H1 (cell line): ENCODE data around the gene CTSS. TPM values are rescaled to one million over a fixed set of nuclear protein-coding genes. Genes with fewer than 3 reads are reported as not detected.

ENCODE experiments used
- CTCF ChIA-PET: fragments of 300-600 bp; sonication (Branson Sonifier 250); formaldehyde crosslinking; loops from one replicate; lab custom pipeline; 2021; ENCODE audit not compliant: partially characterized antibody; lab: Charles Lee
- POLR2A ChIA-PET: fragments of 300-600 bp; sonication (Branson Sonifier 250); formaldehyde crosslinking; loops from one replicate; lab custom pipeline; 2021; ENCODE audit warnings: inconsistent platforms; ENCODE audit not compliant: partially characterized antibody; lab: Charles Lee
- DNase-seq, 2 experiments: peaks; one replicate each; pipeline versions ENCODE4 v3.0.0 to v3.0.0-alpha.2; 2010 to 2022; ENCODE audit warnings: low spot score in 2 of 2, low read depth in 1 of 2, mixed read lengths in 1 of 2
- FAIRE-seq: peaks from 2 replicates; lab custom pipeline; 2011; peaks lifted over from hg19 to GRCh38; lab: Jason Lieb, UNC
- H2AFZ ChIP-seq: 2 replicates; pipeline ENCODE4 v1.8.1; 2012; ENCODE audit warnings: low read length, inconsistent platforms
- H2AK5ac ChIP-seq: 2 replicates; pipeline ENCODE4 v1.6.1; 2013; ENCODE audit warnings: low read depth, low read length
- H2BK120ac ChIP-seq: replicated peaks from 2 replicates; pipeline ENCODE3; 2013; ENCODE audit warnings: low read depth, low read length, inconsistent platforms
- H2BK12ac ChIP-seq: 2 replicates; pipeline ENCODE4 v1.6.1; 2013; ENCODE audit warnings: low read depth, low read length
- H2BK15ac ChIP-seq: 2 replicates; pipeline ENCODE4 v1.6.1; 2013; ENCODE audit warnings: low read length
- H2BK20ac ChIP-seq: 2 replicates; pipeline ENCODE4 v1.6.1; 2013; ENCODE audit warnings: low read length
- H2BK5ac ChIP-seq: 2 replicates; pipeline ENCODE4 v1.6.1; 2013; ENCODE audit warnings: low read depth, low read length
- H3K14ac ChIP-seq: 2 replicates; pipeline ENCODE4 v1.6.1; 2013; ENCODE audit warnings: inconsistent platforms; ENCODE audit not compliant: insufficient read length
- H3K18ac ChIP-seq: 2 replicates; pipeline ENCODE4 v1.6.1; 2013; ENCODE audit warnings: low read length; ENCODE audit errors: extremely low read depth
- H3K23ac ChIP-seq: 2 replicates; pipeline ENCODE4 v1.6.1; 2013; ENCODE audit warnings: inconsistent platforms; ENCODE audit not compliant: insufficient read length
- H3K23me2 ChIP-seq: 2 replicates; pipeline ENCODE4 v1.6.1; 2013; ENCODE audit warnings: low read depth, low read length
- H3K27ac ChIP-seq: 2 replicates; pipeline ENCODE4 v1.6.1; 2011; ENCODE audit warnings: low read depth, low read length, inconsistent platforms
- H3K27me3 ChIP-seq, 4 experiments: replicated peaks in 1 of 4; 1 replicate in 1 of 4; 2 replicates in 3 of 4; pipeline versions ENCODE4 v1.6.1 to v1.8.1; 2011 to 2013; ENCODE audit warnings: low read length in 3 of 4, mild to moderate bottlenecking in 3 of 4, inconsistent platforms in 2 of 4, mixed read lengths in 2 of 4, moderate library complexity in 1 of 4; ENCODE audit not compliant: control insufficient read depth in 3 of 4, insufficient read depth in 3 of 4; ENCODE audit errors: extremely low read depth in 1 of 4
- H3K36me3 ChIP-seq, 4 experiments: 2 replicates each; pipeline versions ENCODE4 v1.6.1 to v1.8.1; 2011 to 2013; ENCODE audit warnings: mild to moderate bottlenecking in 4 of 4, low read length in 3 of 4, moderate library complexity in 2 of 4, control low read depth in 1 of 4, inconsistent platforms in 1 of 4; ENCODE audit not compliant: insufficient read depth in 4 of 4, control insufficient read depth in 2 of 4
- H3K4ac ChIP-seq: replicated peaks from 2 replicates; pipeline ENCODE3; 2013; ENCODE audit warnings: low read length, low read depth, mixed read lengths, inconsistent platforms; ENCODE audit not compliant: insufficient read length
- H3K4me1 ChIP-seq, 4 experiments: replicated peaks in 1 of 4; 1 replicate in 1 of 4; 2 replicates in 3 of 4; pipeline versions ENCODE4 v1.6.1 to v1.8.1; 2011 to 2013; ENCODE audit warnings: low read length in 3 of 4, inconsistent platforms in 2 of 4, mixed read lengths in 1 of 4; ENCODE audit not compliant: insufficient read depth in 4 of 4, control insufficient read depth in 3 of 4
- H3K4me2 ChIP-seq, 2 experiments: 2 replicates each; pipeline versions ENCODE4 v1.6.1 to v1.8.1; 2011 to 2013; ENCODE audit warnings: low read depth in 2 of 2, low read length in 2 of 2, control low read depth in 1 of 2, inconsistent platforms in 1 of 2, mild to moderate bottlenecking in 1 of 2; ENCODE audit not compliant: insufficient read depth in 1 of 2
- H3K4me3 ChIP-seq, 4 experiments: fragments of 200-600, 300-600 bp in 1 of 4; sonication (generic), shearing (Covaris generic), sonication (Bioruptor Twin) in 1 of 4; 2 replicates each; pipeline versions ENCODE4 v1.5.1 to v1.8.1; 2011 to 2016; ENCODE audit warnings: low read length in 4 of 4, low read depth in 3 of 4, control low read depth in 2 of 4, inconsistent platforms in 2 of 4, mild to moderate bottlenecking in 2 of 4, mixed read lengths in 1 of 4, moderate library complexity in 1 of 4; ENCODE audit not compliant: insufficient read depth in 2 of 4; ENCODE audit errors: extremely low read depth in 1 of 4
- H3K56ac ChIP-seq: replicated peaks from 2 replicates; pipeline ENCODE3; 2013; ENCODE audit warnings: low read depth, mild to moderate bottlenecking, mixed read lengths, low read length, inconsistent platforms; ENCODE audit not compliant: insufficient read length
- H3K79me1 ChIP-seq: 2 replicates; pipeline ENCODE4 v1.6.1; 2013; ENCODE audit warnings: low read depth, low read length, control low read depth
- H3K79me2 ChIP-seq, 2 experiments: 2 replicates each; pipeline versions ENCODE4 v1.6.1 to v1.8.1; 2012 to 2013; ENCODE audit warnings: low read length in 2 of 2, mild to moderate bottlenecking in 2 of 2, inconsistent platforms in 1 of 2; ENCODE audit not compliant: insufficient read depth in 2 of 2, control insufficient read depth in 1 of 2
- H3K9ac ChIP-seq, 4 experiments: replicated peaks in 1 of 4; 1 replicate in 1 of 4; 2 replicates in 3 of 4; pipeline versions ENCODE4 v1.6.1 to v1.8.1; 2011 to 2013; ENCODE audit warnings: low read depth in 3 of 4, low read length in 3 of 4, control low read depth in 2 of 4, mild to moderate bottlenecking in 2 of 4, moderate library complexity in 2 of 4, inconsistent platforms in 1 of 4; ENCODE audit errors: extremely low read depth in 1 of 4
- H3K9me3 ChIP-seq, 2 experiments: 2 replicates each; pipeline versions ENCODE4 v1.6.1 to v1.8.1; 2012 to 2013; ENCODE audit warnings: mild to moderate bottlenecking in 2 of 2, moderate library complexity in 2 of 2, control low read depth in 1 of 2, inconsistent platforms in 1 of 2, low read depth in 1 of 2, low read length in 1 of 2, mixed read lengths in 1 of 2; ENCODE audit not compliant: insufficient read depth in 2 of 2
- H4K20me1 ChIP-seq, 2 experiments: replicated peaks in 1 of 2; 2 replicates each; pipeline versions ENCODE3 to v1.8.1; 2011 to 2013; ENCODE audit warnings: inconsistent platforms in 2 of 2, low read length in 2 of 2, mild to moderate bottlenecking in 1 of 2; ENCODE audit not compliant: insufficient read depth in 2 of 2, control insufficient read depth in 1 of 2
- H4K5ac ChIP-seq: 2 replicates; pipeline ENCODE4 v1.6.1; 2013; ENCODE audit warnings: low read length, low read depth, mixed read lengths, inconsistent platforms; ENCODE audit not compliant: insufficient read length
- H4K8ac ChIP-seq: 2 replicates; pipeline ENCODE4 v1.8.0; 2013; ENCODE audit warnings: mild to moderate bottlenecking, moderate library complexity, low read length, inconsistent platforms; ENCODE audit not compliant: insufficient read depth; ENCODE audit errors: extremely low read depth
- H4K91ac ChIP-seq: replicated peaks from 2 replicates; pipeline ENCODE3; 2013; ENCODE audit warnings: low read length, mixed read lengths, inconsistent platforms; ENCODE audit not compliant: insufficient read length
- BCL11A ChIP-seq, 2 experiments: IDR thresholded peaks; one replicate each; pipeline ENCODE4 v1.6.1; 2011; ENCODE audit warnings: low read depth in 2 of 2, low read length in 2 of 2, mild to moderate bottlenecking in 2 of 2
- JUN ChIP-seq: IDR thresholded peaks from 2 replicates; pipeline ENCODE4 v1.6.1; 2011; ENCODE audit warnings: low read depth, mild to moderate bottlenecking, improper control_type of control experiment, low read length
- JUND ChIP-seq: IDR thresholded peaks from 2 replicates; pipeline ENCODE4 v1.6.1; 2011; ENCODE audit warnings: mild to moderate bottlenecking, improper control_type of control experiment, low read length
- RAD21 ChIP-seq, 2 experiments: IDR thresholded peaks in 1 of 2; conservative IDR thresholded peaks in 1 of 2; 2 replicates each; pipeline ENCODE4 v1.6.1; 2011; ENCODE audit warnings: low read depth in 2 of 2, low read length in 2 of 2, improper control_type of control experiment in 1 of 2, inconsistent platforms in 1 of 2, mild to moderate bottlenecking in 1 of 2, moderate library complexity in 1 of 2
- TCF12 ChIP-seq: IDR thresholded peaks from 2 replicates; pipeline ENCODE4 v1.6.1; 2011; ENCODE audit warnings: low read depth, mild to moderate bottlenecking, low read length
- WGBS, 2 experiments: shearing (Covaris generic) in 1 of 2; methylation state at CpG; one replicate each; pipeline versions ENCODE4 v1.1.6 to v1.1.7; 2013 to 2015; ENCODE audit warnings: low lambda C conversion rate in 2 of 2, mixed read lengths in 2 of 2, inconsistent platforms in 1 of 2, low coverage in 1 of 2, missing lambda C conversion rate in 1 of 2; ENCODE audit not compliant: insufficient replicate concordance in 2 of 2, insufficient coverage in 1 of 2, insufficient read length in 1 of 2; ENCODE audit errors: extremely low coverage in 1 of 2, missing lambda C conversion rate in 1 of 2; 5-methylcytosine and 5-hydroxymethylcytosine counted together
- polyA plus RNA-seq, 7 experiments: library from polyadenylated mRNA; depleted of rRNA in 3 of 7; stranded (reverse) in 5 of 7; unstranded in 2 of 7; fragments of >200 nt in 5 of 7; fragments of 200-250 nt in 2 of 7; gene quantifications; 1 replicate in 5 of 7; 2 replicates in 1 of 7; 4 replicates in 1 of 7; pipeline versions ENCODE4 v1.2.1 to v1.2.3, GENCODE V29; 2011 to 2013; ENCODE audit warnings: missing spikeins in 2 of 7, mixed read lengths in 2 of 7
- total RNA-seq: library from RNA; stranded (reverse); fragmentation: NEBNext Ultra II Directional; extraction: Animal tissue kit (Norgen Biotek cat#: 25700); gene quantifications from 2 replicates; pipeline ENCODE4 v1.2.1, GENCODE V29; 2021

Gene CTSS
- total and polyA plus RNA-seq, 2 of the 8 experiments (the other 6 are each of a cell fraction or from before 2014, with no cell fraction given): not detected

DNA sequence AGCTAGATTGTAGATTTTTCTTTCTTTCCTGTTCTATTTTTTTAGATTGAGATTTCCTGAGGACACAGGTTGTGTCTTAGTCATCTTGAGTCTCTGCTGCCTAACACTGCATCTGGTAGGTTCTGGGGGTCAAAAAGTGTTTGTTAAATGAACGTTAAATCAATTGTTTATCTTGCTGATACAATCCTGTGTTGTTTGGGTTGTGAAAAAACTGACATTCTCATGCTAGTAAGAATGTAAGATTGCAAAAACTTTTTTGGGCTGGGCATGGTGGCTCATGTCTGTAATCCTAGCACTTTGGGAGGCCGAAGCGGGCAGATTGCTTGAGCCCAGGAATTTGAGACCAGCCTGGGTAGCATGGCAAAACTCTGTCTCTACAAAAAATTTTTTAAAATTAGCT lies 39.1 kb upstream of the CTSS start:
- Histone ChIP-seq H3K4me1 (peaks cover 0 to 12% (median 6%) of the 10 kb centered on the region in 4 experiments; a peak in 4 of 7 replicates), H3K18ac (no peak overlapping the region), H2BK20ac (no peak overlapping the region), H3K79me2 (no peaks in the 10 kb centered on the region), H4K91ac (no peak overlapping the region), H2BK15ac (no peak overlapping the region), H3K4me2 (no peak overlapping the region), H3K27me3 (no peaks in the 10 kb centered on the region; a peak in 1 of 7 replicates), H3K23me2 (peaks cover 2% of the 10 kb centered on the region; the same call in 1 of the 2 replicates), H2BK120ac (no peak overlapping the region), H2AFZ (no peak overlapping the region), H3K14ac (no peak overlapping the region), H3K36me3 (no peaks in the 10 kb centered on the region), H4K20me1 (no peaks in the 10 kb centered on the region), H3K9me3 (no peaks in the 10 kb centered on the region), H2BK5ac (no peak overlapping the region), H3K23ac (no peak overlapping the region), H3K4me3 (no peak overlapping the region), H3K79me1 (no peaks in the 10 kb centered on the region), H3K27ac (no peak overlapping the region), H3K9ac (no peak overlapping the region), H2BK12ac (no peak overlapping the region), H4K5ac (no peak overlapping the region), H4K8ac (no peak overlapping the region), H3K4ac (no peak overlapping the region), H3K56ac (no peak overlapping the region), H2AK5ac (no peak overlapping the region)
- ChIA-PET CTCF (interaction anchor here (0.6 to 2.3 kb wide), 4 partner anchors 8 to 244 kb away, joined by 3 to 15 read pairs (median 3); no protein-coding TSS in a partner anchor), POLR2A (no interaction called here)
- FAIRE-seq: no peak
- WGBS, 2 experiments: 96% methylated on average over 3 of the region's 3 CpGs; no CpG with 5 or more reads in 1 of the 2 experiments
- no peak for DNase-seq
- no peak for TF ChIP-seq JUN
- no peak for TF ChIP-seq TCF12
- no peak for TF ChIP-seq JUND
- no peak for TF ChIP-seq BCL11A (IDR thresholded peaks at IDR 0.05; ENCODE audit: low read depth in 2 of 2, low read length in 2 of 2)
- TF ChIP-seq RAD21 (IDR thresholded peaks at IDR 0.05 in 1 of 2, conservative IDR thresholded peaks at IDR 0.05 in 1 of 2; ENCODE audit: low read depth in 2 of 2, low read length in 2 of 2): no peak
